CD4-positive, alpha-beta T cell (primary cell): Measurements from ENCODE around the gene RIMS3. TPM values are rescaled to one million over a fixed set of nuclear protein-coding genes. Genes with fewer than 3 reads are reported as not detected.

Experiments
- ATAC-seq: fragments of 200-7000 bp; cut with Tn5 transposase; one replicate; pipeline ENCODE4 v1.10.0; 2022; ENCODE audit warnings: mild to moderate bottlenecking; ENCODE audit not compliant: poor library complexity
- CTCF ChIA-PET: fragments of 350-600 bp; sonication (Branson Sonifier 250); formaldehyde crosslinking; loops from one replicate; lab custom pipeline; 2021; ENCODE audit warnings: antibody characterized with exemption, inconsistent platforms; lab: Charles Lee
- POLR2A ChIA-PET: fragments of 350-600 bp; sonication (Branson Sonifier 250); formaldehyde crosslinking; loops from one replicate; lab custom pipeline; 2021; ENCODE audit warnings: antibody characterized with exemption, inconsistent platforms; lab: Charles Lee
- DNase-seq, 14 experiments: peaks; one replicate each; pipeline ENCODE4 v3.0.0-alpha.2; 2013 to 2020; ENCODE audit warnings: mixed read lengths in 2 of 14
- H3K27ac ChIP-seq, 2 donors: one replicate each; pipeline versions ENCODE4 v1.5.1 to v1.7.0; 2013; ENCODE audit warnings: low read length in 2 of 2, low read depth in 1 of 2, mild to moderate bottlenecking in 1 of 2
- H3K27me3 ChIP-seq, 2 experiments: 1 replicate in 1 of 2; 2 replicates in 1 of 2; pipeline versions ENCODE4 v1.6.1 to v1.7.0; 2013; ENCODE audit warnings: low read length in 2 of 2, control low read depth in 1 of 2, mild to moderate bottlenecking in 1 of 2, moderate library complexity in 1 of 2; ENCODE audit not compliant: insufficient read depth in 2 of 2, control insufficient read depth in 1 of 2
- H3K36me3 ChIP-seq: one replicate; pipeline ENCODE4 v1.6.1; 2013; ENCODE audit warnings: low read length, control low read depth; ENCODE audit not compliant: insufficient read depth
- H3K4me1 ChIP-seq: one replicate; pipeline ENCODE4 v1.6.1; 2013; ENCODE audit warnings: low read length, control low read depth; ENCODE audit not compliant: insufficient read depth
- H3K4me3 ChIP-seq: one replicate; pipeline ENCODE4 v1.5.1; 2013; ENCODE audit warnings: mild to moderate bottlenecking, low read length, moderate library complexity
- H3K9me3 ChIP-seq, 2 experiments: 1 replicate in 1 of 2; 2 replicates in 1 of 2; pipeline versions ENCODE4 v1.6.1 to v1.7.0; 2013; ENCODE audit warnings: low read length in 2 of 2, mild to moderate bottlenecking in 2 of 2, control low read depth in 1 of 2, moderate library complexity in 1 of 2; ENCODE audit not compliant: control insufficient read depth in 1 of 2, insufficient read depth in 1 of 2
- H3K27ac Mint-ChIP-seq: one replicate; pipeline ENCODE4 v1.8.0; 2020; ENCODE audit warnings: mixed read lengths
- H3K27me3 Mint-ChIP-seq: one replicate; pipeline ENCODE4 v1.8.0; 2021; ENCODE audit warnings: mixed read lengths
- H3K36me3 Mint-ChIP-seq: one replicate; pipeline ENCODE4 v1.8.0; 2021; ENCODE audit warnings: low read depth, mixed read lengths
- H3K4me1 Mint-ChIP-seq: one replicate; pipeline ENCODE4 v1.8.0; 2021; ENCODE audit warnings: low read depth, mixed read lengths
- H3K4me3 Mint-ChIP-seq: one replicate; pipeline ENCODE4 v1.8.0; 2020; ENCODE audit warnings: mild to moderate bottlenecking, mixed read lengths
- H3K9me3 Mint-ChIP-seq: one replicate; pipeline ENCODE4 v1.8.0; 2020; ENCODE audit warnings: mixed read lengths
- CTCF ChIP-seq: fragments of 200-600 bp; IDR thresholded peaks from one replicate; pipeline ENCODE4 v1.8.0; 2022; ENCODE audit warnings: antibody characterized with exemption, mild to moderate bottlenecking
- intact Hi-C, 2 experiments: fragments of 100-400 bp; cut with DNase I in 1 of 2; cut with micrococcal nuclease in 1 of 2; formaldehyde crosslinking; loops; one replicate each; pipeline versions ENCODE4 v1.15.1 to v1.9.0; 2023 to 2025; cut with DNase I, micrococcal nuclease
- total RNA-seq, 174 experiments: library from RNA in 2 of 174; stranded (reverse) in 2 of 174; gene quantifications; one replicate each; pipeline ENCODE4 v1.2.3 and lab custom pipeline; 2021 to 2026

Gene RIMS3
- total RNA-seq, 2 experiments from 2014 or later, result 0.99 to 1.1 TPM

GRCh38 chr1:40607921-40608320 is 57.6 kb downstream of the RIMS3 start:
- H3K9me3 ChIP-seq, result no peaks in the 10 kb centered on the region
- Mint-ChIP-seq H3K9me3 (no peaks in the 10 kb centered on the region), H3K27me3 (no peaks in the 10 kb centered on the region), H3K4me1 (no peaks in the 10 kb centered on the region), H3K4me3 (no peak overlapping the region), H3K36me3 (no peaks in the 10 kb centered on the region), H3K27ac (no peak overlapping the region)
- no peaks in the 10 kb centered on the region for H3K27me3 ChIP-seq
- ATAC-seq (no peak), DNase-seq (no peak)
- H3K36me3 ChIP-seq, result no peaks in the 10 kb centered on the region
- ChIA-PET POLR2A (no interaction called here), CTCF (no interaction called here)
- H3K27ac ChIP-seq, result no peak overlapping the region
- intact Hi-C loops, result no loop called here
- TF ChIP-seq CTCF, result no peak
- H3K4me3 ChIP-seq, result no peak overlapping the region
- no peaks in the 10 kb centered on the region for H3K4me1 ChIP-seq

GRCh38 chr1:40606978-40607377 is 58.5 kb downstream of the RIMS3 start:
- H3K36me3 ChIP-seq, result no peaks in the 10 kb centered on the region
- no peaks in the 10 kb centered on the region for H3K9me3 Mint-ChIP-seq
- no peaks in the 10 kb centered on the region for H3K36me3 Mint-ChIP-seq
- intact Hi-C loops, result no loop called here
- no peak overlapping the region for H3K27ac ChIP-seq
- no peaks in the 10 kb centered on the region for H3K4me1 Mint-ChIP-seq
- no peaks in the 10 kb centered on the region for H3K27me3 ChIP-seq
- ChIA-PET CTCF (no interaction called here), POLR2A (no interaction called here)
- H3K27me3 Mint-ChIP-seq, result no peaks in the 10 kb centered on the region
- no peak overlapping the region for H3K27ac Mint-ChIP-seq
- no peaks in the 10 kb centered on the region for H3K4me1 ChIP-seq
- H3K4me3 ChIP-seq, result no peak overlapping the region
- H3K9me3 ChIP-seq, result no peaks in the 10 kb centered on the region
- H3K4me3 Mint-ChIP-seq, result no peak overlapping the region
- DNase-seq, result no peak
- no peak for TF ChIP-seq CTCF
- no peak for ATAC-seq

GRCh38 chr1:40606194-40606593 is 59.3 kb downstream of the RIMS3 start:
- no peak for DNase-seq
- TF ChIP-seq CTCF, result no peak
- no peak for ATAC-seq
- no peaks in the 10 kb centered on the region for H3K9me3 ChIP-seq
- H3K27me3 ChIP-seq, result no peaks in the 10 kb centered on the region
- no peak overlapping the region for H3K4me3 ChIP-seq
- Mint-ChIP-seq H3K4me3 (no peak overlapping the region), H3K9me3 (no peaks in the 10 kb centered on the region), H3K4me1 (no peaks in the 10 kb centered on the region), H3K27me3 (no peaks in the 10 kb centered on the region), H3K36me3 (no peaks in the 10 kb centered on the region), H3K27ac (no peak overlapping the region)
- ChIA-PET CTCF (no interaction called here), POLR2A (no interaction called here)
- intact Hi-C loops, result no loop called here
- H3K4me1 ChIP-seq, result no peaks in the 10 kb centered on the region
- H3K27ac ChIP-seq, result no peak overlapping the region
- no peaks in the 10 kb centered on the region for H3K36me3 ChIP-seq
